Measurements from ENCODE around the gene KLHL34.

The KLHL34 gene

GRCh38 chrX:21662761-21663160 is 4.6 kb upstream of the KLHL34 start:
- TF ChIP-seq FOXP2 (optimal IDR thresholded peaks at IDR 0.05; ENCODE audit: borderline replicate concordance, extremely low read depth, extremely low read length, insufficient read depth) (no peak), TAF1 (IDR thresholded peaks at IDR 0.05; ENCODE audit: borderline replicate concordance, insufficient read depth, low read length) (no peak), REST (IDR thresholded peaks at IDR 0.05; ENCODE audit: insufficient read depth in 1 of 2, low read depth in 2 of 2, low read length in 2 of 2) (no peak), POLR2AphosphoS5 (IDR thresholded peaks at IDR 0.05; ENCODE audit: low read depth, low read length) (no peak), SIN3A (IDR thresholded peaks at IDR 0.05; ENCODE audit: borderline replicate concordance, insufficient read depth, low read length) (no peak)

- TF ChIP-seq SIN3A (IDR thresholded peaks at IDR 0.05; ENCODE audit: borderline replicate concordance, insufficient read depth, low read length) (no peak), REST (IDR thresholded peaks at IDR 0.05; ENCODE audit: insufficient read depth in 1 of 2, low read depth in 2 of 2, low read length in 2 of 2) (no peak), FOXP2 (optimal IDR thresholded peaks at IDR 0.05; ENCODE audit: borderline replicate concordance, extremely low read depth, extremely low read length, insufficient read depth) (no peak), POLR2AphosphoS5 (IDR thresholded peaks at IDR 0.05; ENCODE audit: low read depth, low read length) (no peak), TAF1 (IDR thresholded peaks at IDR 0.05; ENCODE audit: borderline replicate concordance, insufficient read depth, low read length) (no peak)
These were observed 3.2 kb upstream of the KLHL34 start for GRCh38 chrX:21661316-21661715.

- TF ChIP-seq POLR2AphosphoS5 (IDR thresholded peaks at IDR 0.05; ENCODE audit: low read depth, low read length) = no peak
- TF ChIP-seq SIN3A (IDR thresholded peaks at IDR 0.05; ENCODE audit: borderline replicate concordance, insufficient read depth, low read length) = no peak
- no peak for TF ChIP-seq TAF1 (IDR thresholded peaks at IDR 0.05; ENCODE audit: borderline replicate concordance, insufficient read depth, low read length)
- no peak for TF ChIP-seq REST (IDR thresholded peaks at IDR 0.05; ENCODE audit: insufficient read depth in 1 of 2, low read depth in 2 of 2, low read length in 2 of 2)
- TF ChIP-seq FOXP2 (optimal IDR thresholded peaks at IDR 0.05; ENCODE audit: borderline replicate concordance, extremely low read depth, extremely low read length, insufficient read depth) = no peak
These were observed 2.0 kb upstream of the KLHL34 start for GRCh38 chrX:21660156-21660555.

- no peak for TF ChIP-seq SIN3A (IDR thresholded peaks at IDR 0.05; ENCODE audit: borderline replicate concordance, insufficient read depth, low read length)
- TF ChIP-seq TAF1 (IDR thresholded peaks at IDR 0.05; ENCODE audit: borderline replicate concordance, insufficient read depth, low read length) = no peak
- TF ChIP-seq FOXP2 (optimal IDR thresholded peaks at IDR 0.05; ENCODE audit: borderline replicate concordance, extremely low read depth, extremely low read length, insufficient read depth) = no peak
- TF ChIP-seq POLR2AphosphoS5 (IDR thresholded peaks at IDR 0.05; ENCODE audit: low read depth, low read length) = no peak
- TF ChIP-seq REST (IDR thresholded peaks at IDR 0.05; ENCODE audit: insufficient read depth in 1 of 2, low read depth in 2 of 2, low read length in 2 of 2) = no peak
These were observed 1.2 kb upstream of the KLHL34 start for GRCh38 chrX:21659320-21659719.

GRCh38 chrX:21658746-21659145 is 616 bp upstream of the KLHL34 start:
- TF ChIP-seq POLR2AphosphoS5 (IDR thresholded peaks at IDR 0.05; ENCODE audit: low read depth, low read length) (no peak), SIN3A (IDR thresholded peaks at IDR 0.05; ENCODE audit: borderline replicate concordance, insufficient read depth, low read length) (no peak), TAF1 (IDR thresholded peaks at IDR 0.05; ENCODE audit: borderline replicate concordance, insufficient read depth, low read length) (no peak), REST (IDR thresholded peaks at IDR 0.05; ENCODE audit: insufficient read depth in 1 of 2, low read depth in 2 of 2, low read length in 2 of 2) (no peak), FOXP2 (optimal IDR thresholded peaks at IDR 0.05; ENCODE audit: borderline replicate concordance, extremely low read depth, extremely low read length, insufficient read depth) (no peak)
